Stimulated activated CD4-positive, alpha-beta T cell treated with anti-CD3 and anti-CD28 coated beads, Interleukin-4, amount 100 ng/mL, for 4 hours (primary cell): ENCODE results near the gene ZNF232.
"Not testable (repeated sequence)": the region's sequence is repeated elsewhere in the genome, so short reads cannot be mapped to it uniquely, and the experiment has no call there.

Experiments used
- DNase-seq, 2 experiments: peaks; one replicate each; pipeline ENCODE4 v3.0.0-alpha.2; 2020

The ZNF232 gene

GRCh38 chr17:5128905-5129535 lies 17.3 kb upstream of the ZNF232 start:
- DNase-seq: no peak

GRCh38 chr17:5128387-5128786 lies 16.7 kb upstream of the ZNF232 start:
- not testable (repeated sequence) for DNase-seq

- no peak for DNase-seq
Observed at GRCh38 chr17:5127910-5128309, 16.2 kb upstream of the ZNF232 start.

- DNase-seq: no peak
Observed at GRCh38 chr17:5126719-5127488, 15.2 kb upstream of the ZNF232 start.

- not testable (repeated sequence) for DNase-seq
Observed at GRCh38 chr17:5124896-5125295, 13.2 kb upstream of the ZNF232 start.

GRCh38 chr17:5124125-5124760 lies 12.6 kb upstream of the ZNF232 start:
- DNase-seq: not testable (repeated sequence)

- DNase-seq: no peak
Observed at GRCh38 chr17:5123343-5124124, 11.9 kb upstream of the ZNF232 start.

- DNase-seq: no peak
Observed at GRCh38 chr17:5122586-5123342, 11.1 kb upstream of the ZNF232 start.

- not testable (repeated sequence) for DNase-seq
Observed at GRCh38 chr17:5122056-5122455, 10.4 kb upstream of the ZNF232 start.

- no peak for DNase-seq
Observed at GRCh38 chr17:5121186-5121841, 9.6 kb upstream of the ZNF232 start.

- not testable (repeated sequence) for DNase-seq
Observed at GRCh38 chr17:5120436-5121185, 8.9 kb upstream of the ZNF232 start.

- no peak for DNase-seq
Observed at GRCh38 chr17:5120036-5120435, 8.4 kb upstream of the ZNF232 start.

- no peak for DNase-seq
Observed at GRCh38 chr17:5118219-5118618, 6.5 kb upstream of the ZNF232 start.

GRCh38 chr17:5115673-5116651 lies 4.3 kb upstream of the ZNF232 start, which contains the start of gene USP6:
TSS of gene USP6 (plus strand) at chr17:5116032. CDS start at chr17:5130368, 14,336 bp downstream.
- DNase-seq: no peak

- no peak for DNase-seq
Observed at GRCh38 chr17:5110816-5111215, 862 bp downstream of the ZNF232 start.

GRCh38 chr17:5100832-5101231 lies 10.8 kb downstream of the ZNF232 start:
- no peak for DNase-seq

- DNase-seq: no peak
Observed at GRCh38 chr17:5099271-5099670, 12.4 kb downstream of the ZNF232 start.

GRCh38 chr17:5097101-5097834 lies 14.4 kb downstream of the ZNF232 start:
- peak; percentile 35 to 47 for DNase-seq

GRCh38 chr17:5096731-5097100 lies 15.0 kb downstream of the ZNF232 start:
- DNase-seq: no peak
